ENCODE results near the gene TCERG1L. TPM values are rescaled to one million over a fixed set of nuclear protein-coding genes. Genes with fewer than 3 reads are reported as not detected.
"Not testable (repeated sequence)": the region's sequence is repeated elsewhere in the genome, so short reads cannot be mapped to it uniquely, and the experiment has no call there.

The TCERG1L gene
- total RNA-seq, 6 experiments from 2014 or later = not detected

DNA sequence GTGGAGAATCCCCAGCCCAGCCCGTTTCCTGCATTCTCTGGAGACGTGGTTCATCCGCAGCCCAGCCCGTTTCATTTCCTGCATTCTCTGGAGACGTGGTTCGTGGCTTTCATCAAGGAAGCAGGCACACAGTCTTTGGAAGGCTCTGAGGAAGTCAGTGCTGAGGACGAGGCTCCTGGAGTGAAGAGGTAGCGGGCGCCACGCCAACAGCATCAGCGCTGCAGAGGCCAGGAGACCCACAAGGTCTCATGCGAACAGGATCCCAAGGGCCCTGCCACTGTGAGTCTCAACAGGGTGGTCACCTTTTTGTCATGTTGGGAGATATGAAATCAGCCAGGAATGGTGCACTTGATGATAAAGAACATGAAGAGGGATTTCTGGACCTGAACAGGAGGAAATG is 12.4 kb upstream of the TCERG1L start:
- WGBS (ENCODE audit: insufficient coverage, low coverage, low lambda C conversion rate, missing lambda C conversion rate) = 30% methylated on average over 11 of the region's 12 CpGs
- TF ChIP-seq POLR2A (IDR thresholded peaks at IDR 0.05) = no peak
- TF ChIP-seq, protein P1, sequence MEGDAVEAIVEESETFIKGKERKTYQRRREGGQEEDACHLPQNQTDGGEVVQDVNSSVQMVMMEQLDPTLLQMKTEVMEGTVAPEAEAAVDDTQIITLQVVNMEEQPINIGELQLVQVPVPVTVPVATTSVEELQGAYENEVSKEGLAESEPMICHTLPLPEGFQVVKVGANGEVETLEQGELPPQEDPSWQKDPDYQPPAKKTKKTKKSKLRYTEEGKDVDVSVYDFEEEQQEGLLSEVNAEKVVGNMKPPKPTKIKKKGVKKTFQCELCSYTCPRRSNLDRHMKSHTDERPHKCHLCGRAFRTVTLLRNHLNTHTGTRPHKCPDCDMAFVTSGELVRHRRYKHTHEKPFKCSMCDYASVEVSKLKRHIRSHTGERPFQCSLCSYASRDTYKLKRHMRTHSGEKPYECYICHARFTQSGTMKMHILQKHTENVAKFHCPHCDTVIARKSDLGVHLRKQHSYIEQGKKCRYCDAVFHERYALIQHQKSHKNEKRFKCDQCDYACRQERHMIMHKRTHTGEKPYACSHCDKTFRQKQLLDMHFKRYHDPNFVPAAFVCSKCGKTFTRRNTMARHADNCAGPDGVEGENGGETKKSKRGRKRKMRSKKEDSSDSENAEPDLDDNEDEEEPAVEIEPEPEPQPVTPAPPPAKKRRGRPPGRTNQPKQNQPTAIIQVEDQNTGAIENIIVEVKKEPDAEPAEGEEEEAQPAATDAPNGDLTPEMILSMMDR (IDR thresholded peaks at IDR 0.05) = no peak
- H3K27ac ChIP-seq = no peak overlapping the region
- DNase-seq (no peak), ATAC-seq (no peak)
- H3K4me3 ChIP-seq = no peak overlapping the region
- H3K4me1 ChIP-seq = no peaks in the 10 kb centered on the region
- no peaks in the 10 kb centered on the region for H3K9me3 ChIP-seq
- H3K36me3 ChIP-seq = no peaks in the 10 kb centered on the region
- H3K27me3 ChIP-seq = no peaks in the 10 kb centered on the region
- intact Hi-C loops (cut with DNase I) = no loop called here

DNA sequence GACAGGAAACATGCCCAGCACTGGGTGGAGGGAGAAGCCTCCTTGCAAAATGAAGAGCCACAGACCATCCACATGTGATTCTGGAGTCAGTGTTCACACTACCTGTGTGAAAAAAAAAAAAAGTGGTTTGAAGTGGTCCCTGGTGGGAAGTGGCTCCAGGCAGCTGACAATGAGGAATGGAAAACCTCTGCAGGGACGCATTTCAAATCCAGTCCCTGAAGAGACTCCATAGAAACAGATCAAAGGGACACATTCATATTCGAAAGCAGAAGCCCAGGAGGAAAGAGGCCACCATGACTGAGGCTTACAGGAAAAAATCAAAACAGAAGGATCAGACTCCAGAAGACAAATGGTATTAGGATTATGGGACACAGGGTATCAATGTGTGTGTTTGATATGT is 11.5 kb upstream of the TCERG1L start:
- intact Hi-C loops (cut with DNase I) = no loop called here
- no peak overlapping the region for H3K27ac ChIP-seq
- H3K9me3 ChIP-seq = no peaks in the 10 kb centered on the region
- no peaks in the 10 kb centered on the region for H3K27me3 ChIP-seq
- WGBS (ENCODE audit: insufficient coverage, low coverage, low lambda C conversion rate, missing lambda C conversion rate) = 28% methylated on average over 2 of the region's 2 CpGs
- DNase-seq (no peak), ATAC-seq (no peak)
- H3K36me3 ChIP-seq = no peaks in the 10 kb centered on the region
- H3K4me1 ChIP-seq = no peaks in the 10 kb centered on the region
- no peak for TF ChIP-seq POLR2A (IDR thresholded peaks at IDR 0.05)
- TF ChIP-seq, protein P1 (IDR thresholded peaks at IDR 0.05) = no peak
- H3K4me3 ChIP-seq = no peak overlapping the region

- DNase-seq; intact Hi-C loops (cut with DNase I): not testable (repeated sequence)
Measured at GRCh38 chr10:131322575-131322974, 11.1 kb upstream of the TCERG1L start.

DNA sequence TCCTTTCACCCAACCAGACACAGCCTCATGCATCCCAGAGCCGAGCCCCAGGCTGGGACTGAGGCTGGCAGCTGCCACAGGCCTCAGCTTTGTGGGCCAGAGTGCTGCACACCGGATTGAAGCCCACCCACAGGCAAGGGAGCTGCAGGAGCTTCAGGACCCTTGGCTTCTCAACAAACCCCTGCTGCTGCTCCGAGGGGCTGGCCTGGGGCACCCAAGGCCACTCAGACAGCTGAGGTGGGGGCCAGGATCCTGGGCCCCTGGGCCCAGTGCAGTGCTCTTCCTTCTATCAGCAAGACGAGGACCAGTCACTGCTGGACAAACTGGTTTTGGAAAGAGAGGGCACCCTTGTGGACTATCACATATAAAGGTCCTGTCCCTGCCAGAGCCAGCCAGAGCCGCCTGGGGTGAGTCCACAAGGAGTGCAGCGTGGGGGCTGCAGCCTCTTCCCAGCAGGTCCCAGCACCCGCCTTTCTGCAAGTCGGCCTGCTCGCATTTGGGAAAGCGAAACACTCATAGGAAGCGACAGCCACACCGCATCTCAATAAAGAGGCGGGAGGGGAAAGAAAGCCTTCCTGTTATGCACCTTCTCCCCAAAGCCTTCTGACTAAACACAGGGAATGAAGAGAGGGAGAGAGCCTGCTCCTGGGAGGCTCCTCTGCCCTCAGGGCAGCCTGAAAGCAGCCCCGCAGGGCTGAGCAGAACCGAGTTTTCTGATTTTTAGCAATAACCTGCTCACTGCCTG is 9.5 kb upstream of the TCERG1L start:
- no peak overlapping the region for H3K4me3 ChIP-seq
- H3K27me3 ChIP-seq = no peaks in the 10 kb centered on the region
- H3K9me3 ChIP-seq = no peaks in the 10 kb centered on the region
- H3K36me3 ChIP-seq = no peaks in the 10 kb centered on the region
- WGBS (ENCODE audit: insufficient coverage, low coverage, low lambda C conversion rate, missing lambda C conversion rate) = 19% methylated on average over 6 of the region's 15 CpGs
- intact Hi-C loops (cut with DNase I) = no loop called here
- H3K4me1 ChIP-seq = no peaks in the 10 kb centered on the region
- no peak for TF ChIP-seq POLR2A (IDR thresholded peaks at IDR 0.05)
- TF ChIP-seq, protein P1 (IDR thresholded peaks at IDR 0.05) = no peak
- DNase-seq = peak in 1 of 3 donors; percentile 35
- peak in 1 of 4 donors; percentile 9 for ATAC-seq
- H3K27ac ChIP-seq = no peak overlapping the region

More at GRCh38 chr10:131322575-131322974, 11.1 kb upstream of the TCERG1L start:
- ATAC-seq, H3K9me3 ChIP-seq, H3K27ac ChIP-seq, H3K27me3 ChIP-seq, H3K4me3 ChIP-seq, H3K36me3 ChIP-seq, H3K4me1 ChIP-seq: not testable (repeated sequence)
- WGBS (ENCODE audit: insufficient coverage, low coverage, low lambda C conversion rate, missing lambda C conversion rate) = 43% methylated on average over 5 of the region's 19 CpGs

- no peaks in the 10 kb centered on the region for H3K27me3 ChIP-seq
- ATAC-seq (no peak), DNase-seq (no peak)
- intact Hi-C loops (cut with DNase I) = no loop called here
- no peaks in the 10 kb centered on the region for H3K36me3 ChIP-seq
- H3K4me3 ChIP-seq = no peak overlapping the region
- H3K4me1 ChIP-seq = no peaks in the 10 kb centered on the region
- WGBS (ENCODE audit: insufficient coverage, low coverage, low lambda C conversion rate, missing lambda C conversion rate) = no CpG with 5 or more reads among the region's 8 CpGs
- TF ChIP-seq, protein P1 (IDR thresholded peaks at IDR 0.05) = no peak
- TF ChIP-seq POLR2A (IDR thresholded peaks at IDR 0.05) = no peak
- no peaks in the 10 kb centered on the region for H3K9me3 ChIP-seq
- no peak overlapping the region for H3K27ac ChIP-seq
Measured at GRCh38 chr10:131318814-131319213, 7.3 kb upstream of the TCERG1L start.
